ENCODE results near the gene PRPSAP2. TPM values are rescaled to one million over a fixed set of nuclear protein-coding genes. Genes with fewer than 3 reads are reported as not detected.

Gene PRPSAP2
- total and polyA plus RNA-seq, 5 experiments from 2014 or later, result 36.9 to 53.1 (median 47.6) TPM

- no peaks in the 10 kb centered on the region for H3K27me3 Mint-ChIP-seq
- H3K4me3 Mint-ChIP-seq, result peak overlapping the region in 9 of 10 donors; percentile 23 to 68 (median 50)
- H3K4me1 Mint-ChIP-seq, result peaks cover 14 to 60% (median 50%) of the 10 kb centered on the region in 4 donors
- POLR2A ChIA-PET, result interaction anchor here (0.6 to 1.7 kb wide), 9 partner anchors 21 to 438 kb away, joined by 3 to 6 read pairs (median 3); partner anchors contain the start of gene PRPSAP2
- no peaks in the 10 kb centered on the region for H3K9me3 Mint-ChIP-seq
- peak; percentile 66 to 70 for ATAC-seq
- DNase-seq, result peak in 5 of 10 donors; percentile 4 to 53 (median 17)
- peak overlapping the region in 9 of 10 donors; percentile 71 to 87 (median 81) for H3K27ac Mint-ChIP-seq
- peaks cover 5 to 33% (median 22%) of the 10 kb centered on the region in 3 donors for H3K36me3 Mint-ChIP-seq
Observed at GRCh38 chr17:18925187-18925586, 67.3 kb downstream of the PRPSAP2 start.

GRCh38 chr17:18928628-18929125, 70.7 kb downstream of the PRPSAP2 start:
- Mint-ChIP-seq H3K27ac (peak overlapping the region in 3 of 10 donors; percentile 45 to 74 (median 52)), H3K9me3 (no peaks in the 10 kb centered on the region), H3K4me3 (no peak overlapping the region), H3K27me3 (no peaks in the 10 kb centered on the region), H3K4me1 (peaks cover 13 to 59% (median 42%) of the 10 kb centered on the region in 4 donors), H3K36me3 (peaks cover 5 to 53% (median 32%) of the 10 kb centered on the region in 3 donors)
- POLR2A ChIA-PET, result interaction anchor here (1.1 kb wide), 1 partner anchor 27 kb away, joined by 4 read pairs; no protein-coding TSS in a partner anchor
- DNase-seq (no peak), ATAC-seq (no peak)

- POLR2A ChIA-PET, result interaction anchor here (0.7 to 1.6 kb wide), 5 partner anchors 9 to 91 kb away, joined by 3 to 7 read pairs (median 3); no protein-coding TSS in a partner anchor
- Mint-ChIP-seq H3K9me3 (no peaks in the 10 kb centered on the region), H3K4me3 (peak overlapping the region in 4 of 10 donors; percentile 26 to 44 (median 36)), H3K27ac (peak overlapping the region in 6 of 10 donors; percentile 43 to 85 (median 69)), H3K27me3 (no peaks in the 10 kb centered on the region), H3K4me1 (peaks cover 9 to 28% (median 19%) of the 10 kb centered on the region in 4 donors), H3K36me3 (peaks cover 5 to 40% (median 25%) of the 10 kb centered on the region in 3 donors)
- DNase-seq (peak in 6 of 10 donors; percentile 24 to 72 (median 41)), ATAC-seq (peak; percentile 86 to 97)
Observed at GRCh38 chr17:18932360-18933055, 74.6 kb downstream of the PRPSAP2 start.

GRCh38 chr17:18933102-18934058, 75.4 kb downstream of the PRPSAP2 start:
- ATAC-seq (peak in 1 of 2 donors; percentile 22), DNase-seq (no peak)
- Mint-ChIP-seq H3K27me3 (no peaks in the 10 kb centered on the region), H3K36me3 (peaks cover 5 to 36% (median 23%) of the 10 kb centered on the region in 3 donors), H3K9me3 (no peaks in the 10 kb centered on the region), H3K4me3 (peak overlapping the region in 4 of 10 donors; percentile 14 to 39 (median 26)), H3K4me1 (peaks cover 9 to 26% (median 18%) of the 10 kb centered on the region in 4 donors), H3K27ac (peak overlapping the region in 7 of 10 donors; percentile 25 to 85 (median 77))
- POLR2A ChIA-PET, result interaction anchor here (1.1 to 1.6 kb wide), 3 partner anchors 10 to 22 kb away, joined by 3 to 7 read pairs (median 5); no protein-coding TSS in a partner anchor

GRCh38 chr17:18937981-18938691, 80.2 kb downstream of the PRPSAP2 start:
- ATAC-seq, result no peak
- no peak for DNase-seq
- Mint-ChIP-seq H3K4me1 (peaks cover 6 to 18% (median 9%) of the 10 kb centered on the region in 4 donors), H3K36me3 (no peaks in the 10 kb centered on the region), H3K4me3 (no peak overlapping the region), H3K27me3 (peaks cover 0 to 2% (median 0%) of the 10 kb centered on the region in 5 donors), H3K27ac (peak overlapping the region in 1 of 10 donors; percentile 19), H3K9me3 (no peaks in the 10 kb centered on the region)
- POLR2A ChIA-PET, result no interaction called here

GRCh38 chr17:18938692-18939023, 80.7 kb downstream of the PRPSAP2 start:
- no peaks in the 10 kb centered on the region for H3K9me3 Mint-ChIP-seq
- H3K27ac Mint-ChIP-seq, result peak overlapping the region in 1 of 10 donors; percentile 19
- DNase-seq (no peak), ATAC-seq (no peak)
- H3K4me3 Mint-ChIP-seq, result no peak overlapping the region
- H3K4me1 Mint-ChIP-seq, result peaks cover 1 to 13% (median 6%) of the 10 kb centered on the region in 4 donors
- H3K36me3 Mint-ChIP-seq, result no peaks in the 10 kb centered on the region
- peaks cover 0 to 2% (median 0%) of the 10 kb centered on the region in 5 donors for H3K27me3 Mint-ChIP-seq
- POLR2A ChIA-PET, result interaction anchor here (0.6 to 0.7 kb wide), 2 partner anchors 16 to 29 kb away, joined by 4 read pairs; no protein-coding TSS in a partner anchor

- POLR2A ChIA-PET, result interaction anchor here (0.7 kb wide), 1 partner anchor 17 kb away, joined by 3 read pairs; no protein-coding TSS in a partner anchor
- Mint-ChIP-seq H3K27ac (no peak overlapping the region), H3K4me3 (no peak overlapping the region), H3K9me3 (no peaks in the 10 kb centered on the region), H3K36me3 (no peaks in the 10 kb centered on the region), H3K27me3 (peaks cover 0 to 3% (median 0%) of the 10 kb centered on the region in 5 donors), H3K4me1 (peaks cover 10 to 29% (median 15%) of the 10 kb centered on the region in 4 donors)
- ATAC-seq (no peak), DNase-seq (no peak)
Observed at GRCh38 chr17:18944646-18945045, 86.7 kb downstream of the PRPSAP2 start.

GRCh38 chr17:18946536-18946935, 88.6 kb downstream of the PRPSAP2 start:
- Mint-ChIP-seq H3K27me3 (peaks cover 0 to 1% (median 0%) of the 10 kb centered on the region in 5 donors), H3K9me3 (no peaks in the 10 kb centered on the region), H3K4me1 (peaks cover 8 to 41% (median 18%) of the 10 kb centered on the region in 4 donors), H3K4me3 (no peak overlapping the region), H3K36me3 (no peaks in the 10 kb centered on the region), H3K27ac (peak overlapping the region in 1 of 10 donors; percentile 31)
- ATAC-seq (no peak), DNase-seq (no peak)
- POLR2A ChIA-PET, result no interaction called here

- H3K9me3 Mint-ChIP-seq, result no peaks in the 10 kb centered on the region
Observed at GRCh38 chr17:18947866-18948265, 89.9 kb downstream of the PRPSAP2 start.

GRCh38 chr17:18948476-18949006, 90.6 kb downstream of the PRPSAP2 start:
- H3K27me3 Mint-ChIP-seq, result peaks cover 0 to 1% (median 0%) of the 10 kb centered on the region in 5 donors
- ATAC-seq (no peak), DNase-seq (no peak)
- POLR2A ChIA-PET, result no interaction called here
- H3K36me3 Mint-ChIP-seq, result no peaks in the 10 kb centered on the region
- no peaks in the 10 kb centered on the region for H3K9me3 Mint-ChIP-seq
- peak overlapping the region in 1 of 10 donors; percentile 50 for H3K27ac Mint-ChIP-seq
- H3K4me3 Mint-ChIP-seq, result no peak overlapping the region
- peaks cover 8 to 45% (median 22%) of the 10 kb centered on the region in 4 donors for H3K4me1 Mint-ChIP-seq

More at GRCh38 chr17:18947866-18948265, 89.9 kb downstream of the PRPSAP2 start:
- H3K27me3 Mint-ChIP-seq, result peaks cover 0 to 1% (median 0%) of the 10 kb centered on the region in 5 donors
- H3K27ac Mint-ChIP-seq, result no peak overlapping the region
- DNase-seq (no peak), ATAC-seq (no peak)
- H3K36me3 Mint-ChIP-seq, result no peaks in the 10 kb centered on the region
- POLR2A ChIA-PET, result no interaction called here
- H3K4me1 Mint-ChIP-seq, result peaks cover 8 to 41% (median 18%) of the 10 kb centered on the region in 4 donors
- no peak overlapping the region for H3K4me3 Mint-ChIP-seq

- Mint-ChIP-seq H3K36me3 (no peaks in the 10 kb centered on the region), H3K27me3 (peaks cover 0 to 1% (median 0%) of the 10 kb centered on the region in 5 donors), H3K9me3 (no peaks in the 10 kb centered on the region), H3K27ac (peak overlapping the region in 1 of 10 donors; percentile 3), H3K4me3 (no peak overlapping the region), H3K4me1 (peaks cover 15 to 49% (median 27%) of the 10 kb centered on the region in 4 donors)
- POLR2A ChIA-PET, result interaction anchor here (0.6 kb wide), 1 partner anchor 23 kb away, joined by 3 read pairs; no protein-coding TSS in a partner anchor
- ATAC-seq (no peak), DNase-seq (no peak)
Observed at GRCh38 chr17:18949566-18949965, 91.6 kb downstream of the PRPSAP2 start.
